GM19463 (cell line): ENCODE data around the gene TGFBR3.

Experiments
- ATAC-seq: cut with Tn5 transposase; IDR thresholded peaks from one replicate; pipeline ENCODE4 v1.9.1; 2021; ENCODE audit warnings: mild to moderate bottlenecking, moderate library complexity; ENCODE audit not compliant: unreplicated experiment

The TGFBR3 gene

GRCh38 chr1:91741906-91742305 lies 144.0 kb downstream of the TGFBR3 start:
- no peak for ATAC-seq

GRCh38 chr1:91741301-91741700 lies 144.7 kb downstream of the TGFBR3 start:
- no peak for ATAC-seq

- no peak for ATAC-seq
Observed at GRCh38 chr1:91737650-91738049, 148.3 kb downstream of the TGFBR3 start.

GRCh38 chr1:91736715-91737615 lies 149.0 kb downstream of the TGFBR3 start:
- no peak for ATAC-seq

GRCh38 chr1:91736146-91736714 lies 149.7 kb downstream of the TGFBR3 start:
- no peak for ATAC-seq

- no peak for ATAC-seq
Observed at GRCh38 chr1:91735266-91735845, 150.6 kb downstream of the TGFBR3 start.

GRCh38 chr1:91734761-91735160 lies 151.2 kb downstream of the TGFBR3 start:
- ATAC-seq = no peak

GRCh38 chr1:91733108-91733710 lies 152.7 kb downstream of the TGFBR3 start:
- ATAC-seq = no peak

GRCh38 chr1:91732291-91733107 lies 153.5 kb downstream of the TGFBR3 start:
- no peak for ATAC-seq

GRCh38 chr1:91731815-91732214 lies 154.1 kb downstream of the TGFBR3 start:
- no peak for ATAC-seq

- no peak for ATAC-seq
Observed at GRCh38 chr1:91730801-91731732, 154.9 kb downstream of the TGFBR3 start.

GRCh38 chr1:91729621-91730358 lies 156.2 kb downstream of the TGFBR3 start:
- ATAC-seq = no peak

- ATAC-seq = no peak
Observed at GRCh38 chr1:91727763-91728162, 158.2 kb downstream of the TGFBR3 start.

GRCh38 chr1:91725989-91726721 lies 159.8 kb downstream of the TGFBR3 start:
- ATAC-seq = no peak

- no peak for ATAC-seq
Observed at GRCh38 chr1:91725618-91725988, 160.3 kb downstream of the TGFBR3 start.

GRCh38 chr1:91724644-91725043 lies 161.3 kb downstream of the TGFBR3 start:
- ATAC-seq = no peak

GRCh38 chr1:91724231-91724630 lies 161.7 kb downstream of the TGFBR3 start:
- no peak for ATAC-seq

- no peak for ATAC-seq
Observed at GRCh38 chr1:91720044-91720443, 165.9 kb downstream of the TGFBR3 start.
